Astrocyte (in vitro differentiated cells and primary cell): ENCODE data around the gene PAH. TPM values are rescaled to one million over a fixed set of nuclear protein-coding genes. Genes with fewer than 3 reads are reported as not detected.

Source experiments
- DNase-seq: peaks from one replicate; pipeline ENCODE4 v3.0.0-alpha.2; 2010; ENCODE audit warnings: low read depth
- FAIRE-seq: peaks from 2 replicates; lab custom pipeline; 2011; peaks lifted over from hg19 to GRCh38; lab: Jason Lieb, UNC
- H2AFZ ChIP-seq: 2 replicates; pipeline ENCODE4 v1.6.0; 2012; ENCODE audit warnings: low read depth, low read length, inconsistent platforms
- H3K27ac ChIP-seq: 2 replicates; pipeline ENCODE4 v1.5.1; 2011; ENCODE audit warnings: low read depth, low read length, inconsistent platforms
- H3K27me3 ChIP-seq: 2 replicates; pipeline ENCODE4 v1.6.0; 2011; ENCODE audit warnings: low read length, inconsistent platforms; ENCODE audit not compliant: insufficient read depth
- H3K36me3 ChIP-seq: 2 replicates; pipeline ENCODE4 v1.5.1; 2011; ENCODE audit warnings: low read length, inconsistent platforms; ENCODE audit not compliant: insufficient read depth
- H3K4me1 ChIP-seq: 2 replicates; pipeline ENCODE4 v1.5.1; 2011; ENCODE audit warnings: low read length, inconsistent platforms; ENCODE audit not compliant: insufficient read depth
- H3K4me2 ChIP-seq: 2 replicates; pipeline ENCODE4 v1.6.0; 2012; ENCODE audit warnings: low read length, inconsistent platforms
- H3K4me3 ChIP-seq: 2 replicates; pipeline ENCODE4 v1.5.1; 2011; ENCODE audit warnings: low read depth, mild to moderate bottlenecking, low read length, inconsistent platforms; ENCODE audit not compliant: insufficient read depth
- H3K79me2 ChIP-seq: 2 replicates; pipeline ENCODE4 v1.6.0; 2012; ENCODE audit warnings: mild to moderate bottlenecking, low read length, inconsistent platforms; ENCODE audit not compliant: insufficient read depth
- H3K9ac ChIP-seq: 2 replicates; pipeline ENCODE4 v1.6.0; 2012; ENCODE audit warnings: mild to moderate bottlenecking, low read length, inconsistent platforms
- H3K9me3 ChIP-seq: 2 replicates; pipeline ENCODE4 v1.5.1; 2012; ENCODE audit warnings: low read depth, mild to moderate bottlenecking, low read length, inconsistent platforms; ENCODE audit not compliant: insufficient read depth
- H4K20me1 ChIP-seq: 2 replicates; pipeline ENCODE4 v1.6.0; 2012; ENCODE audit warnings: low read length, inconsistent platforms; ENCODE audit not compliant: insufficient read depth
- H3K27ac Mint-ChIP-seq: one replicate; pipeline ENCODE4 v1.8.0; 2021; ENCODE audit warnings: mild to moderate bottlenecking, mixed read lengths; ENCODE audit not compliant: unreplicated experiment
- H3K27me3 Mint-ChIP-seq: one replicate; pipeline ENCODE4 v1.8.0; 2021; ENCODE audit warnings: low read depth, mixed read lengths; ENCODE audit not compliant: unreplicated experiment
- H3K36me3 Mint-ChIP-seq: one replicate; pipeline ENCODE4 v1.8.0; 2021; ENCODE audit warnings: low read depth, mixed read lengths; ENCODE audit not compliant: unreplicated experiment
- H3K4me1 Mint-ChIP-seq: one replicate; pipeline ENCODE4 v1.8.0; 2021; ENCODE audit warnings: low read depth, mixed read lengths; ENCODE audit not compliant: unreplicated experiment
- H3K4me3 Mint-ChIP-seq: one replicate; pipeline ENCODE4 v1.8.0; 2021; ENCODE audit warnings: mild to moderate bottlenecking, moderate library complexity, mixed read lengths; ENCODE audit not compliant: unreplicated experiment
- H3K9me3 Mint-ChIP-seq: one replicate; pipeline ENCODE4 v1.8.0; 2021; ENCODE audit warnings: mild to moderate bottlenecking, mixed read lengths; ENCODE audit not compliant: unreplicated experiment
- EZH2 ChIP-seq: IDR thresholded peaks from 2 replicates; pipeline ENCODE4 v1.6.1; 2012; ENCODE audit warnings: mild to moderate bottlenecking, low read length, inconsistent platforms; ENCODE audit not compliant: insufficient read depth
- total RNA-seq: library from RNA; stranded (reverse); gene quantifications from 2 replicates; pipeline ENCODE4 v1.2.1, GENCODE V29; 2021
- TF ChIP-seq, protein P1 (sequence below): IDR thresholded peaks from 2 replicates; pipeline ENCODE4 v1.5.1; 2011; ENCODE audit warnings: low read depth, mild to moderate bottlenecking, inconsistent platforms, low read length, moderate library complexity; ENCODE audit not compliant: insufficient read depth

The PAH gene
- total RNA-seq, 1 donor from 2014 or later: not detected

DNA sequence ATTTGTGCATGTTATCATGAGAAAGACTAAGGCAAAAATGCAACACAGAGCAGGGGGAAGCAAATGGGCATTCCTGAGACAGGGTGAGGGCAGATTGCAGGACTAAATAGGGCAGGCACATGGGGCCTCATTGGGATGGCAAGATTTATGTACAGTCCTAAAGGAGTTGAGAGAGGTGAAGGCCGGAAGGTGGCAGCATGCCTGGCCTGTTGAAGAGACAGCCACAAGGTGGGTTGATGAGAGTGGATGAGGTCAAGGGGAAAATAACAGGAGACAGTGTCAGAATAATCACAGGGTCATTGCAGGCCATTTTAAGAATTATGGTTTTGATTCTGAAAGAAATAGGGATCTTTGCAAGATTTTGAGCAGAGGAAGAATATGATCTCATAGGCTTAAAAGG, 21.0 kb downstream of the PAH start:
- H3K4me3 ChIP-seq: no peak overlapping the region
- no peak overlapping the region for H3K27ac ChIP-seq
- no peaks in the 10 kb centered on the region for H3K4me1 ChIP-seq
- TF ChIP-seq, protein P1, sequence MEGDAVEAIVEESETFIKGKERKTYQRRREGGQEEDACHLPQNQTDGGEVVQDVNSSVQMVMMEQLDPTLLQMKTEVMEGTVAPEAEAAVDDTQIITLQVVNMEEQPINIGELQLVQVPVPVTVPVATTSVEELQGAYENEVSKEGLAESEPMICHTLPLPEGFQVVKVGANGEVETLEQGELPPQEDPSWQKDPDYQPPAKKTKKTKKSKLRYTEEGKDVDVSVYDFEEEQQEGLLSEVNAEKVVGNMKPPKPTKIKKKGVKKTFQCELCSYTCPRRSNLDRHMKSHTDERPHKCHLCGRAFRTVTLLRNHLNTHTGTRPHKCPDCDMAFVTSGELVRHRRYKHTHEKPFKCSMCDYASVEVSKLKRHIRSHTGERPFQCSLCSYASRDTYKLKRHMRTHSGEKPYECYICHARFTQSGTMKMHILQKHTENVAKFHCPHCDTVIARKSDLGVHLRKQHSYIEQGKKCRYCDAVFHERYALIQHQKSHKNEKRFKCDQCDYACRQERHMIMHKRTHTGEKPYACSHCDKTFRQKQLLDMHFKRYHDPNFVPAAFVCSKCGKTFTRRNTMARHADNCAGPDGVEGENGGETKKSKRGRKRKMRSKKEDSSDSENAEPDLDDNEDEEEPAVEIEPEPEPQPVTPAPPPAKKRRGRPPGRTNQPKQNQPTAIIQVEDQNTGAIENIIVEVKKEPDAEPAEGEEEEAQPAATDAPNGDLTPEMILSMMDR: no peak
- no peak for TF ChIP-seq EZH2
- H3K36me3 ChIP-seq: no peaks in the 10 kb centered on the region
- DNase-seq: no peak
- H2AFZ ChIP-seq: no peak overlapping the region
- FAIRE-seq: no peak
- no peaks in the 10 kb centered on the region for H3K9me3 Mint-ChIP-seq
- H3K4me1 Mint-ChIP-seq: no peaks in the 10 kb centered on the region
- H3K27me3 ChIP-seq: no peaks in the 10 kb centered on the region
- H4K20me1 ChIP-seq: no peaks in the 10 kb centered on the region
- no peaks in the 10 kb centered on the region for H3K27me3 Mint-ChIP-seq
- H3K4me2 ChIP-seq: no peak overlapping the region
- H3K9me3 ChIP-seq: no peaks in the 10 kb centered on the region
- H3K9ac ChIP-seq: no peak overlapping the region
- no peaks in the 10 kb centered on the region for H3K79me2 ChIP-seq
- H3K36me3 Mint-ChIP-seq: no peaks in the 10 kb centered on the region
- H3K27ac Mint-ChIP-seq: no peak overlapping the region
- no peak overlapping the region for H3K4me3 Mint-ChIP-seq

DNA sequence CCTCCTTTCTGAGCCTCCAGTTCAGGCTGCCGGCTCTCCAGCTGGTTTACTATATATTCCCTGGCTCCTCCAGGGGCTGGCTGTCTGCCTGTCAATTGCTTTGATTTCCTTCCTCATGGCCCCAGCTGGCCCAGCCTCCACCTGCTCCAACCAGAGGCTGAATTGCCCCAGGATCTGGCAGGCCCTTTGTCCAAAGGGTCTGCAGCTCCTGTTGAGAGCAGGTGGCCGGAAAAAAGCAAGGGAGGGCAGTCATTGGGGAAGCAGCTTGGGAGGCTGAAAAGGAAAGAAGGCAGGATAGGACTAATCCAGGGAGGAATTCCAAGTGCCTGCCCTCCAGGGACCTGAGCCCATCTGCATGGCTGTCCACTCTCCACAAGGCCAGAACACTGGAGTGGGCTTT, 25.3 kb downstream of the PAH start:
- Histone ChIP-seq H3K9me3 (no peaks in the 10 kb centered on the region), H3K4me3 (no peak overlapping the region), H3K27me3 (no peaks in the 10 kb centered on the region), H3K4me2 (no peak overlapping the region), H3K79me2 (no peaks in the 10 kb centered on the region), H2AFZ (no peak overlapping the region), H3K36me3 (no peaks in the 10 kb centered on the region), H3K27ac (no peak overlapping the region), H4K20me1 (no peaks in the 10 kb centered on the region), H3K9ac (no peak overlapping the region), H3K4me1 (no peaks in the 10 kb centered on the region)
- H3K4me1 Mint-ChIP-seq: no peaks in the 10 kb centered on the region
- H3K27me3 Mint-ChIP-seq: peaks cover 19% of the 10 kb centered on the region
- DNase-seq (no peak), FAIRE-seq (no peak)
- TF ChIP-seq, protein P1: no peak
- no peak for TF ChIP-seq EZH2
- H3K36me3 Mint-ChIP-seq: no peaks in the 10 kb centered on the region
- H3K27ac Mint-ChIP-seq: no peak overlapping the region
- no peaks in the 10 kb centered on the region for H3K9me3 Mint-ChIP-seq
- no peak overlapping the region for H3K4me3 Mint-ChIP-seq

DNA sequence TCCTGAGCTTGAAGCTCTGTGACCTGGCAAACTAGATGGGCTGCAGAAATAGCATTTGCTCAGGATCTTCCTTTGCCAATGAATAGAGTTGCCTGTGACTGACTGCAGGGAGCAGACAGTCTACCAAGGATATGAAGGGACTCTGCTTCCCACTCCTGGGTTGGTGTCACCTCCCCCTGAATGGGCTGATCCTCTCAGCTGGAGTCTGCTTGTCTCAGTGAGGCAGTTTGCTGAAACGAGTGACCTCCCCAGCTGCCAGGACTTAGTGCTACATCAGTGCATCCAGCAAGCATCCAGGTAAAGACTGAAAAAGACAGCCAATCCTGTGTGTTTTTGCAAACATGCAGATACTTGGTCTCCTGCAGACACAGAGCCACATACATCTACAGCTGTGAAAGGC, 28.5 kb downstream of the PAH start:
- TF ChIP-seq, protein P1: no peak
- TF ChIP-seq EZH2: no peak
- Histone ChIP-seq H3K27me3 (no peaks in the 10 kb centered on the region), H4K20me1 (no peaks in the 10 kb centered on the region), H3K4me3 (no peak overlapping the region), H3K9me3 (no peaks in the 10 kb centered on the region), H2AFZ (no peak overlapping the region), H3K4me2 (no peak overlapping the region), H3K27ac (no peak overlapping the region), H3K4me1 (no peaks in the 10 kb centered on the region), H3K36me3 (no peaks in the 10 kb centered on the region), H3K79me2 (no peaks in the 10 kb centered on the region), H3K9ac (no peak overlapping the region)
- no peaks in the 10 kb centered on the region for H3K36me3 Mint-ChIP-seq
- H3K4me1 Mint-ChIP-seq: no peaks in the 10 kb centered on the region
- no peak overlapping the region for H3K27ac Mint-ChIP-seq
- H3K4me3 Mint-ChIP-seq: no peak overlapping the region
- DNase-seq (no peak), FAIRE-seq (no peak)
- no peaks in the 10 kb centered on the region for H3K9me3 Mint-ChIP-seq
- peaks cover 24% of the 10 kb centered on the region for H3K27me3 Mint-ChIP-seq
